HUES48 (cell line): Measurements from ENCODE around the gene CDCP2.

Experiments
- H3K27ac ChIP-seq: one replicate; pipeline ENCODE4 v1.7.0; 2013; ENCODE audit warnings: low read depth, low read length, inconsistent platforms
- H3K27me3 ChIP-seq: 2 replicates; pipeline ENCODE4 v1.6.1; 2013; ENCODE audit warnings: mild to moderate bottlenecking, low read length; ENCODE audit not compliant: control insufficient read depth, insufficient read depth
- H3K36me3 ChIP-seq: 2 replicates; pipeline ENCODE4 v1.6.1; 2013; ENCODE audit warnings: low read length; ENCODE audit not compliant: control insufficient read depth, insufficient read depth
- H3K4me1 ChIP-seq: 2 replicates; pipeline ENCODE4 v1.6.1; 2013; ENCODE audit warnings: mild to moderate bottlenecking, low read length; ENCODE audit not compliant: control insufficient read depth, insufficient read depth
- H3K4me3 ChIP-seq: 2 replicates; pipeline ENCODE4 v1.5.1; 2013; ENCODE audit warnings: mild to moderate bottlenecking, low read depth, low read length
- H3K9ac ChIP-seq: 2 replicates; pipeline ENCODE4 v1.6.1; 2013; ENCODE audit warnings: mild to moderate bottlenecking, low read depth, low read length, moderate library complexity
- H3K9me3 ChIP-seq: 2 replicates; pipeline ENCODE4 v1.6.1; 2013; ENCODE audit warnings: low read length; ENCODE audit not compliant: control insufficient read depth, insufficient read depth

Gene CDCP2

GRCh38 chr1:54152696-54153095 lies at the start of gene CDCP2:
TSS of gene CDCP2 (minus strand) at chr1:54153000. CDS start at chr1:54152922, 78 bp downstream.
- H3K27me3 ChIP-seq = no peaks in the 10 kb centered on the region
- H3K4me3 ChIP-seq = no peak within 1 kb of the TSS
- H3K27ac ChIP-seq = no peak within 1 kb of the TSS
- peaks cover 10% of the 10 kb centered on the region; the same call in 1 of the 2 replicates for H3K4me1 ChIP-seq
- no peaks in the 10 kb centered on the region for H3K36me3 ChIP-seq
- H3K9ac ChIP-seq = no peak within 1 kb of the TSS
- H3K9me3 ChIP-seq = no peaks in the 10 kb centered on the region

- peak overlapping the region; percentile 74 for H3K4me3 ChIP-seq
- H3K9ac ChIP-seq = peak overlapping the region; percentile 88
- peaks cover 5% of the 10 kb centered on the region for H3K4me1 ChIP-seq
- H3K27ac ChIP-seq = peak overlapping the region; percentile 67
- H3K9me3 ChIP-seq = no peaks in the 10 kb centered on the region
- no peaks in the 10 kb centered on the region for H3K27me3 ChIP-seq
- H3K36me3 ChIP-seq = peaks cover 37% of the 10 kb centered on the region
Observed at GRCh38 chr1:54200519-54200997, 47.8 kb upstream of the CDCP2 start.

- Histone ChIP-seq H3K27ac (peak within 1 kb of the TSS; percentile 67), H3K4me1 (peaks cover 5% of the 10 kb centered on the region), H3K36me3 (peaks cover 33% of the 10 kb centered on the region), H3K4me3 (peak within 1 kb of the TSS; percentile 74), H3K9ac (peak within 1 kb of the TSS; percentile 88), H3K9me3 (no peaks in the 10 kb centered on the region), H3K27me3 (no peaks in the 10 kb centered on the region)
Observed at GRCh38 chr1:54199765-54200518, 47.1 kb upstream of the CDCP2 start, which contains the start of the genes CYB5RL and MRPL37. TSS of gene CYB5RL (minus strand) at chr1:54200030. CDS start at chr1:54195616, 4,414 bp downstream. TSS of gene MRPL37 (plus strand) at chr1:54200167. CDS start at chr1:54200244, 77 bp downstream.

- H3K27me3 ChIP-seq = no peaks in the 10 kb centered on the region
- H3K36me3 ChIP-seq = peaks cover 33% of the 10 kb centered on the region
- peak overlapping the region; percentile 74 for H3K4me3 ChIP-seq
- H3K4me1 ChIP-seq = peaks cover 5% of the 10 kb centered on the region
- H3K9me3 ChIP-seq = no peaks in the 10 kb centered on the region
- H3K27ac ChIP-seq = peak overlapping the region; percentile 1
- peak overlapping the region; percentile 33; the same call in 1 of the 2 replicates for H3K9ac ChIP-seq
Observed at GRCh38 chr1:54199151-54199764, 46.5 kb upstream of the CDCP2 start.

- Histone ChIP-seq H3K36me3 (peaks cover 47% of the 10 kb centered on the region), H3K27ac (no peak overlapping the region), H3K9ac (no peak overlapping the region), H3K9me3 (no peaks in the 10 kb centered on the region), H3K4me3 (no peak overlapping the region), H3K4me1 (no peaks in the 10 kb centered on the region), H3K27me3 (no peaks in the 10 kb centered on the region)
Observed at GRCh38 chr1:54193453-54193852, 40.7 kb upstream of the CDCP2 start.

GRCh38 chr1:54191525-54191924 lies 38.7 kb upstream of the CDCP2 start:
- peaks cover 47% of the 10 kb centered on the region for H3K36me3 ChIP-seq
- H3K9me3 ChIP-seq = no peaks in the 10 kb centered on the region
- H3K9ac ChIP-seq = no peak overlapping the region
- H3K4me1 ChIP-seq = no peaks in the 10 kb centered on the region
- no peak overlapping the region for H3K4me3 ChIP-seq
- no peak overlapping the region for H3K27ac ChIP-seq
- H3K27me3 ChIP-seq = no peaks in the 10 kb centered on the region

- Histone ChIP-seq H3K4me1 (no peaks in the 10 kb centered on the region), H3K27ac (no peak overlapping the region), H3K9me3 (no peaks in the 10 kb centered on the region), H3K36me3 (peaks cover 43% of the 10 kb centered on the region), H3K9ac (no peak overlapping the region), H3K4me3 (no peak overlapping the region), H3K27me3 (no peaks in the 10 kb centered on the region)
Observed at GRCh38 chr1:54190526-54190925, 37.7 kb upstream of the CDCP2 start.

GRCh38 chr1:54188291-54188690 lies 35.5 kb upstream of the CDCP2 start:
- no peaks in the 10 kb centered on the region for H3K27me3 ChIP-seq
- H3K4me1 ChIP-seq = no peaks in the 10 kb centered on the region
- H3K4me3 ChIP-seq = no peak overlapping the region
- no peak overlapping the region for H3K9ac ChIP-seq
- H3K9me3 ChIP-seq = no peaks in the 10 kb centered on the region
- H3K36me3 ChIP-seq = peaks cover 29% of the 10 kb centered on the region; the same call in 1 of the 2 replicates
- no peak overlapping the region for H3K27ac ChIP-seq

- Histone ChIP-seq H3K36me3 (peaks cover 18% of the 10 kb centered on the region; the same call in 1 of the 2 replicates), H3K4me3 (no peak overlapping the region), H3K9ac (no peak overlapping the region)
Observed at GRCh38 chr1:54186056-54186455, 33.3 kb upstream of the CDCP2 start.

GRCh38 chr1:54180701-54181360 lies 28.0 kb upstream of the CDCP2 start:
- Histone ChIP-seq H3K4me1 (no peaks in the 10 kb centered on the region), H3K4me3 (no peak overlapping the region), H3K9me3 (no peaks in the 10 kb centered on the region), H3K27ac (no peak overlapping the region), H3K36me3 (no peaks in the 10 kb centered on the region), H3K9ac (no peak overlapping the region), H3K27me3 (no peaks in the 10 kb centered on the region)

More at GRCh38 chr1:54186056-54186455, 33.3 kb upstream of the CDCP2 start:
- H3K27me3 ChIP-seq = no peaks in the 10 kb centered on the region
- H3K4me1 ChIP-seq = no peaks in the 10 kb centered on the region
- H3K27ac ChIP-seq = no peak overlapping the region
- H3K9me3 ChIP-seq = no peaks in the 10 kb centered on the region
